ENCODE results near the gene RGS11.

- TF ChIP-seq, protein P1, sequence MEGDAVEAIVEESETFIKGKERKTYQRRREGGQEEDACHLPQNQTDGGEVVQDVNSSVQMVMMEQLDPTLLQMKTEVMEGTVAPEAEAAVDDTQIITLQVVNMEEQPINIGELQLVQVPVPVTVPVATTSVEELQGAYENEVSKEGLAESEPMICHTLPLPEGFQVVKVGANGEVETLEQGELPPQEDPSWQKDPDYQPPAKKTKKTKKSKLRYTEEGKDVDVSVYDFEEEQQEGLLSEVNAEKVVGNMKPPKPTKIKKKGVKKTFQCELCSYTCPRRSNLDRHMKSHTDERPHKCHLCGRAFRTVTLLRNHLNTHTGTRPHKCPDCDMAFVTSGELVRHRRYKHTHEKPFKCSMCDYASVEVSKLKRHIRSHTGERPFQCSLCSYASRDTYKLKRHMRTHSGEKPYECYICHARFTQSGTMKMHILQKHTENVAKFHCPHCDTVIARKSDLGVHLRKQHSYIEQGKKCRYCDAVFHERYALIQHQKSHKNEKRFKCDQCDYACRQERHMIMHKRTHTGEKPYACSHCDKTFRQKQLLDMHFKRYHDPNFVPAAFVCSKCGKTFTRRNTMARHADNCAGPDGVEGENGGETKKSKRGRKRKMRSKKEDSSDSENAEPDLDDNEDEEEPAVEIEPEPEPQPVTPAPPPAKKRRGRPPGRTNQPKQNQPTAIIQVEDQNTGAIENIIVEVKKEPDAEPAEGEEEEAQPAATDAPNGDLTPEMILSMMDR (IDR thresholded peaks at IDR 0.05) = no peak
- no peak for TF ChIP-seq POLR2A (IDR thresholded peaks at IDR 0.05)
Measured at GRCh38 chr16:280991-281659, 5.4 kb upstream of the RGS11 start.

All from heart left ventricle (tissue), 13 donors.